ENCODE measurements around the gene HYAL2. TPM values are rescaled to one million over a fixed set of nuclear protein-coding genes. Genes with fewer than 3 reads are reported as not detected.
A peak's percentile ranks its signal among the peaks of the same experiment; 100 is the strongest.

The HYAL2 gene
- total and polyA plus RNA-seq, 9 of the 15 experiments (the other 6 are each of a cell fraction or from before 2014, with no cell fraction given), result 0.36 to 22.7 (median 11.4) TPM; not detected in 1

GRCh38 chr3:50350527-50351322, 28.2 kb upstream of the HYAL2 start, which contains the start of the genes CYB561D2 and NPRL2 (continued):
- TF ChIP-seq HNRNPLL (IDR thresholded peaks at IDR 0.05; ENCODE audit: low read depth, low read length, poor library complexity, severe bottlenecking) (peak; percentile 56), MTA3 (IDR thresholded peaks at IDR 0.05; ENCODE audit: borderline replicate concordance) (peak; percentile 54; the same call in 1 of the 2 replicates), AFF1 (IDR thresholded peaks at IDR 0.05; ENCODE audit: low read depth in 1 of 2, partially characterized antibody in 2 of 2) (peak in 1 of 2 experiments; percentile 99), HNRNPL (IDR thresholded peaks at IDR 0.05; ENCODE audit: low read depth, low read length) (peak; percentile 55; the same call in 1 of the 2 replicates), KDM4B (IDR thresholded peaks at IDR 0.05; ENCODE audit: borderline replicate concordance in 2 of 2, low read depth in 1 of 2) (peak in 1 of 2 experiments; percentile 53; a peak in 1 of 4 replicates), PHB (CRISPR knock-in tag; IDR thresholded peaks at IDR 0.05) (no peak), ATF4 (CRISPR knock-in tag; IDR thresholded peaks at IDR 0.05) (peak; percentile 59; the same call in 1 of the 2 replicates), ETS1 (conservative IDR thresholded peaks at IDR 0.05; ENCODE audit: control insufficient read depth, low read depth, low read length) (peak; percentile 99), DIDO1 (tag; IDR thresholded peaks at IDR 0.05; ENCODE audit: low read depth) (peak; percentile 65; the same call in 1 of the 2 replicates), MAFG (tag; conservative IDR thresholded peaks at IDR 0.05) (no peak), SIN3B (IDR thresholded peaks at IDR 0.05; ENCODE audit: low read depth) (peak; percentile 63), ZNF175 (CRISPR knock-in tag; IDR thresholded peaks at IDR 0.05; ENCODE audit: low read depth) (peak; percentile 85; the same call in 1 of the 2 replicates), ARID3B (CRISPR knock-in tag; IDR thresholded peaks at IDR 0.05; ENCODE audit: borderline replicate concordance) (no peak)
